Natural killer cell (primary cell): ENCODE data around the gene PPP1R36. TPM values are rescaled to one million over a fixed set of nuclear protein-coding genes. Genes with fewer than 3 reads are reported as not detected.

Experiments used
- ATAC-seq, 3 donors: fragments of 150-1000 bp in 2 of 3; fragments of 200-7000 bp in 1 of 3; cut with Tn5 transposase; 1 replicate in 1 of 3; 2 replicates in 2 of 3; pipeline ENCODE4 v1.10.0; 2021; ENCODE audit warnings: mild to moderate bottlenecking in 2 of 3, moderate library complexity in 2 of 3
- DNase-seq, 2 donors: peaks; one replicate each; pipeline versions ENCODE4 v3.0.0 to v3.0.0-alpha.2; 2013 to 2021; ENCODE audit warnings: mixed read lengths in 1 of 2
- H3K27ac ChIP-seq: one replicate; pipeline ENCODE4 v1.5.1; 2013; ENCODE audit warnings: mild to moderate bottlenecking, low read length
- H3K27me3 ChIP-seq: one replicate; pipeline ENCODE4 v1.6.1; 2013; ENCODE audit warnings: low read length; ENCODE audit not compliant: control insufficient read depth, insufficient read depth
- H3K36me3 ChIP-seq: one replicate; pipeline ENCODE4 v1.6.1; 2013; ENCODE audit warnings: low read length; ENCODE audit not compliant: control insufficient read depth, insufficient read depth
- H3K4me1 ChIP-seq: one replicate; pipeline ENCODE4 v1.6.1; 2013; ENCODE audit warnings: low read length; ENCODE audit not compliant: control insufficient read depth, insufficient read depth
- H3K4me3 ChIP-seq: one replicate; pipeline ENCODE4 v1.5.1; 2013; ENCODE audit warnings: low read length
- H3K9me3 ChIP-seq: one replicate; pipeline ENCODE4 v1.6.1; 2013; ENCODE audit warnings: low read length; ENCODE audit not compliant: control insufficient read depth, insufficient read depth
- H3K27ac Mint-ChIP-seq, 2 donors: one replicate each; pipeline ENCODE4 v1.8.0; 2022; ENCODE audit warnings: mild to moderate bottlenecking in 2 of 2, mixed read lengths in 2 of 2, moderate library complexity in 1 of 2
- H3K27me3 Mint-ChIP-seq, 2 donors: one replicate each; pipeline ENCODE4 v1.8.0; 2022; ENCODE audit warnings: low read depth in 2 of 2, mixed read lengths in 2 of 2
- H3K36me3 Mint-ChIP-seq: one replicate; pipeline ENCODE4 v1.8.0; 2022; ENCODE audit warnings: mixed read lengths
- H3K4me1 Mint-ChIP-seq, 2 donors: one replicate each; pipeline ENCODE4 v1.8.0; 2022; ENCODE audit warnings: mixed read lengths in 2 of 2
- H3K4me3 Mint-ChIP-seq: one replicate; pipeline ENCODE4 v1.8.0; 2022; ENCODE audit warnings: mild to moderate bottlenecking, moderate library complexity, mixed read lengths
- H3K9me3 Mint-ChIP-seq, 2 donors: one replicate each; pipeline ENCODE4 v1.8.0; 2022; ENCODE audit warnings: mixed read lengths in 2 of 2
- WGBS: methylation state at CpG from one replicate; pipeline ENCODE4 v1.1.7; 2013; ENCODE audit warnings: missing lambda C conversion rate; ENCODE audit not compliant: insufficient coverage; 5-methylcytosine and 5-hydroxymethylcytosine counted together
- intact Hi-C: fragments of 100-400 bp; cut with micrococcal nuclease; formaldehyde crosslinking; loops from one replicate; pipeline ENCODE4 v1.14.2; 2022
- total RNA-seq, 4 donors: library from RNA; stranded (reverse); fragments of 120-200 nt in 1 of 4; gene quantifications; one replicate each; pipeline versions ENCODE4 v1.2.3 to v1.2.4, GENCODE V29; 2013 to 2022
- TF ChIP-seq, protein P1 (sequence below): fragments of 200-600 bp; IDR thresholded peaks from one replicate; pipeline ENCODE4 v1.8.0; 2022; ENCODE audit warnings: antibody characterized with exemption

Gene PPP1R36
- total RNA-seq, 3 donors from 2014 or later (not counting 1 experiment from before 2014, with no cell fraction given), result 0.60 to 1.2 (median 1.0) TPM

DNA sequence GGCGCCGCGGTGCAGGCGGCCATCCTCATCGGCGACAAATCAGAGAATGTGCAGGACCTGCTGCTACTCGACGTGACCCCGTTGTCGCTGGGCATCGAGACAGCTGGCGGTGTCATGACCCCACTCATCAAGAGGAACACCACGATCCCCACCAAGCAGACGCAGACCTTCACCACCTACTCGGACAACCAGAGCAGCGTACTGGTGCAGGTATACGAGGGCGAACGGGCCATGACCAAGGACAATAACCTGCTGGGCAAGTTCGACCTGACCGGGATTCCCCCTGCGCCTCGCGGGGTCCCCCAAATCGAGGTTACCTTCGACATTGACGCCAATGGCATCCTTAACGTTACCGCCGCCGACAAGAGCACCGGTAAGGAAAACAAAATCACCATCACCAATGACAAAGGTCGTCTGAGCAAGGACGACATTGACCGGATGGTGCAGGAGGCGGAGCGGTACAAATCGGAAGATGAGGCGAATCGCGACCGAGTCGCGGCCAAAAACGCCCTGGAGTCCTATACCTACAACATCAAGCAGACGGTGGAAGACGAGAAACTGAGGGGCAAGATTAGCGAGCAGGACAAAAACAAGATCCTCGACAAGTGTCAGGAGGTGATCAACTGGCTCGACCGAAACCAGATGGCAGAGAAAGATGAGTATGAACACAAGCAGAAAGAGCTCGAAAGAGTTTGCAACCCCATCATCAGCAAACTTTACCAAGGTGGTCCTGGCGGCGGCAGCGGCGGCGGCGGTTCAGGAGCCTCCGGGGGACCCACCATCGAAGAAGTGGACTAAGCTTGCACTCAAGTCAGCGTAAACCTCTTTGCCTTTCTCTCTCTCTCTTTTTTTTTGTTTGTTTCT is 7.6 kb upstream of the PPP1R36 start:
- H3K4me1 Mint-ChIP-seq, result peaks cover 34 to 39% of the 10 kb centered on the region in 2 donors
- H3K9me3 Mint-ChIP-seq, result no peaks in the 10 kb centered on the region
- H3K4me1 ChIP-seq, result peaks cover 34% of the 10 kb centered on the region
- H3K27ac ChIP-seq, result no peak overlapping the region
- no peak overlapping the region for H3K4me3 ChIP-seq
- peak overlapping the region in 1 of 2 donors; percentile 27 for H3K27ac Mint-ChIP-seq
- TF ChIP-seq, protein P1, sequence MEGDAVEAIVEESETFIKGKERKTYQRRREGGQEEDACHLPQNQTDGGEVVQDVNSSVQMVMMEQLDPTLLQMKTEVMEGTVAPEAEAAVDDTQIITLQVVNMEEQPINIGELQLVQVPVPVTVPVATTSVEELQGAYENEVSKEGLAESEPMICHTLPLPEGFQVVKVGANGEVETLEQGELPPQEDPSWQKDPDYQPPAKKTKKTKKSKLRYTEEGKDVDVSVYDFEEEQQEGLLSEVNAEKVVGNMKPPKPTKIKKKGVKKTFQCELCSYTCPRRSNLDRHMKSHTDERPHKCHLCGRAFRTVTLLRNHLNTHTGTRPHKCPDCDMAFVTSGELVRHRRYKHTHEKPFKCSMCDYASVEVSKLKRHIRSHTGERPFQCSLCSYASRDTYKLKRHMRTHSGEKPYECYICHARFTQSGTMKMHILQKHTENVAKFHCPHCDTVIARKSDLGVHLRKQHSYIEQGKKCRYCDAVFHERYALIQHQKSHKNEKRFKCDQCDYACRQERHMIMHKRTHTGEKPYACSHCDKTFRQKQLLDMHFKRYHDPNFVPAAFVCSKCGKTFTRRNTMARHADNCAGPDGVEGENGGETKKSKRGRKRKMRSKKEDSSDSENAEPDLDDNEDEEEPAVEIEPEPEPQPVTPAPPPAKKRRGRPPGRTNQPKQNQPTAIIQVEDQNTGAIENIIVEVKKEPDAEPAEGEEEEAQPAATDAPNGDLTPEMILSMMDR, result no peak
- peaks cover 13 to 25% of the 10 kb centered on the region in 2 donors for H3K27me3 Mint-ChIP-seq
- H3K4me3 Mint-ChIP-seq, result peak overlapping the region; percentile 100
- peaks cover 11% of the 10 kb centered on the region for H3K9me3 ChIP-seq
- no peak for ATAC-seq
- no peaks in the 10 kb centered on the region for H3K36me3 Mint-ChIP-seq
- DNase-seq, result peak in 1 of 2 donors; percentile 41
- no peaks in the 10 kb centered on the region for H3K36me3 ChIP-seq
- intact Hi-C loops, result loop anchor here (2.0 kb wide), 1 partner anchor 95 kb away; no protein-coding TSS in a partner anchor
- peaks cover 9% of the 10 kb centered on the region for H3K27me3 ChIP-seq
- WGBS, result 16% methylated on average over 61 of the region's 61 CpGs

DNA sequence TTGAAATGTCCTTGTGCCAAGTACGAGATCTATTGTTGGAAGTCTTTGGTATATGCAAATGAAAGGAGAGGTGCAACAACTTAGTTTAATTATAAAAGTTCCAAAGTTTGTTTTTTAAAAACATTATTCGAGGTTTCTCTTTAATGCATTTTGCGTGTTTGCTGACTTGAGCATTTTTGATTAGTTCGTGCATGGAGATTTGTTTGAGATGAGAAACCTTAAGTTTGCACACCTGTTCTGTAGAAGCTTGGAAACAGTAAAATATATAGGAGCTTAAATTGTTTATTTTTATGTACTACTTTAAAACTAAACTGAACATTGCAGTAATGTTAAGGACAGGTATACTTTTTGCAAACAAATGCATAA is 6.9 kb upstream of the PPP1R36 start:
- ATAC-seq, result no peak

DNA sequence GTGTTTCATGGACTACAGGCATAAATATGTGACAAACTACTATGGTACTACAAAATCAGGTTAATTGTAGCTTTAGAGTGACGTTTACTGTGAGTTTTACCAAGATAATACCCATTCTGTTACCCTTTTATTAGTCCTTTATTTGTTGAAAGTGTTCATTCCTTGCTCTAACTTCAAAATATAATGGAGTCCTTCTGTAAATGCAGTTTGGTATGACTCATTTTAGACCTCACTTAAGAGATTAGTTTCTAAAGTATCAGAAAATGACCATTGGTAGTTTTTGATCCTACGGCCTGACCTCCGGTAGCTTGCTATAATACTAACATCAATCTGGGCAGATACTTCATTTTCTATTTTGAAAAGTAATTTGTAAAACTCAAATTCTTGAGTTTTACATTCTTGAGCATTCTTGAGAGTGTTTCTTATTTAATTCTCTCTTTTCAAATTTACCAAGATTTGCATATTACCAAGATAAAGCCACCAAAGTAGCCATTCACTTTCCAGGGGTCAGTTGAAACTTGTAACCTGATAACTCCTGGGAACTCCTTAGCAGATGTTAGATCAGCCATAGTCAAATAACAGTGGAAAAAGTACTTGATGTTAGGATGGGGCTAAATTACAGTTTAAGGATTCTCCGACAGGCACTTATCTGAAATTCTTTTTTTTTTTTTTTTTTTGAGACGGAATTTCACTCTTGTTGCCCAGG is 5.0 kb upstream of the PPP1R36 start:
- H3K27me3 ChIP-seq, result peaks cover 12% of the 10 kb centered on the region

More for the DNA sequence above, 6.9 kb upstream of the PPP1R36 start:
- 63% methylated on average over 4 of the region's 4 CpGs for WGBS
- TF ChIP-seq, protein P1, result no peak
- intact Hi-C loops, result no loop called here
- Mint-ChIP-seq H3K27ac (no peak overlapping the region), H3K9me3 (no peaks in the 10 kb centered on the region), H3K27me3 (peaks cover 13 to 25% of the 10 kb centered on the region in 2 donors), H3K4me1 (peaks cover 34 to 39% of the 10 kb centered on the region in 2 donors), H3K36me3 (no peaks in the 10 kb centered on the region), H3K4me3 (peak overlapping the region; percentile 51)
- Histone ChIP-seq H3K9me3 (peaks cover 11% of the 10 kb centered on the region), H3K36me3 (no peaks in the 10 kb centered on the region), H3K27me3 (peaks cover 9% of the 10 kb centered on the region), H3K4me3 (no peak overlapping the region), H3K27ac (no peak overlapping the region), H3K4me1 (peaks cover 34% of the 10 kb centered on the region)
- no peak for DNase-seq

More for the DNA sequence above, 5.0 kb upstream of the PPP1R36 start:
- no peak for DNase-seq
- TF ChIP-seq, protein P1, result no peak
- Histone ChIP-seq H3K27ac (no peak overlapping the region), H3K4me3 (no peak overlapping the region), H3K36me3 (no peaks in the 10 kb centered on the region), H3K4me1 (peaks cover 30% of the 10 kb centered on the region), H3K9me3 (peaks cover 11% of the 10 kb centered on the region)
- Mint-ChIP-seq H3K27me3 (peaks cover 12 to 25% of the 10 kb centered on the region in 2 donors), H3K27ac (no peak overlapping the region), H3K4me1 (peaks cover 33 to 35% of the 10 kb centered on the region in 2 donors), H3K36me3 (no peaks in the 10 kb centered on the region), H3K4me3 (no peak overlapping the region), H3K9me3 (no peaks in the 10 kb centered on the region)
- no peak for ATAC-seq
- intact Hi-C loops, result no loop called here
- WGBS, result 92% methylated on average over 1 of the region's 5 CpGs
